Measurements from ENCODE around the gene CEMIP2. TPM values are rescaled to one million over a fixed set of nuclear protein-coding genes. Genes with fewer than 3 reads are reported as not detected.
"Not testable (repeated sequence)": the region's sequence is repeated elsewhere in the genome, so short reads cannot be mapped to it uniquely, and the experiment has no call there.

CEMIP2 gene
- total RNA-seq, 1 donor from 2014 or later: 139 TPM

GRCh38 chr9:71663931-71664459 is 104.3 kb downstream of the CEMIP2 start:
- Histone ChIP-seq H3K9ac (ENCODE audit: low read length) (no peak overlapping the region), H3K4me2 (ENCODE audit: low read length) (peak overlapping the region; percentile 57), H2AFZ (ENCODE audit: low read depth, low read length) (no peak overlapping the region), H3K4me1 (ENCODE audit: insufficient read depth, low read length) (peaks cover 6% of the 10 kb centered on the region), H4K20me1 (ENCODE audit: insufficient read depth, low read length) (no peaks in the 10 kb centered on the region), H3K4me3 (ENCODE audit: insufficient read depth, low read depth, low read length) (no peak overlapping the region), H3K36me3 (ENCODE audit: insufficient read depth, low read length) (no peaks in the 10 kb centered on the region), H3K9me3 (ENCODE audit: insufficient read depth, low read depth, low read length) (no peaks in the 10 kb centered on the region), H3K79me2 (ENCODE audit: insufficient read depth, low read length) (no peaks in the 10 kb centered on the region), H3K27ac (ENCODE audit: low read depth, low read length) (peak overlapping the region; percentile 18), H3K27me3 (ENCODE audit: insufficient read depth, low read length) (no peaks in the 10 kb centered on the region)
- H3K27ac Mint-ChIP-seq (ENCODE audit: unreplicated experiment): peak overlapping the region; percentile 67
- TF ChIP-seq EZH2 (IDR thresholded peaks at IDR 0.05; ENCODE audit: insufficient read depth, low read length): no peak
- TF ChIP-seq, protein P1, sequence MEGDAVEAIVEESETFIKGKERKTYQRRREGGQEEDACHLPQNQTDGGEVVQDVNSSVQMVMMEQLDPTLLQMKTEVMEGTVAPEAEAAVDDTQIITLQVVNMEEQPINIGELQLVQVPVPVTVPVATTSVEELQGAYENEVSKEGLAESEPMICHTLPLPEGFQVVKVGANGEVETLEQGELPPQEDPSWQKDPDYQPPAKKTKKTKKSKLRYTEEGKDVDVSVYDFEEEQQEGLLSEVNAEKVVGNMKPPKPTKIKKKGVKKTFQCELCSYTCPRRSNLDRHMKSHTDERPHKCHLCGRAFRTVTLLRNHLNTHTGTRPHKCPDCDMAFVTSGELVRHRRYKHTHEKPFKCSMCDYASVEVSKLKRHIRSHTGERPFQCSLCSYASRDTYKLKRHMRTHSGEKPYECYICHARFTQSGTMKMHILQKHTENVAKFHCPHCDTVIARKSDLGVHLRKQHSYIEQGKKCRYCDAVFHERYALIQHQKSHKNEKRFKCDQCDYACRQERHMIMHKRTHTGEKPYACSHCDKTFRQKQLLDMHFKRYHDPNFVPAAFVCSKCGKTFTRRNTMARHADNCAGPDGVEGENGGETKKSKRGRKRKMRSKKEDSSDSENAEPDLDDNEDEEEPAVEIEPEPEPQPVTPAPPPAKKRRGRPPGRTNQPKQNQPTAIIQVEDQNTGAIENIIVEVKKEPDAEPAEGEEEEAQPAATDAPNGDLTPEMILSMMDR (IDR thresholded peaks at IDR 0.05; ENCODE audit: insufficient read depth, low read depth, low read length): no peak
- no peaks in the 10 kb centered on the region for H3K27me3 Mint-ChIP-seq (ENCODE audit: low read depth, unreplicated experiment)
- H3K36me3 Mint-ChIP-seq (ENCODE audit: low read depth, unreplicated experiment): peaks cover 3% of the 10 kb centered on the region
- H3K9me3 Mint-ChIP-seq (ENCODE audit: unreplicated experiment): peaks cover under 1% of the 10 kb centered on the region
- FAIRE-seq (no peak), DNase-seq (ENCODE audit: low read depth) (peak; percentile 67)
- H3K4me3 Mint-ChIP-seq (ENCODE audit: unreplicated experiment): no peak overlapping the region
- H3K4me1 Mint-ChIP-seq (ENCODE audit: low read depth, unreplicated experiment): peaks cover 20% of the 10 kb centered on the region

DNA sequence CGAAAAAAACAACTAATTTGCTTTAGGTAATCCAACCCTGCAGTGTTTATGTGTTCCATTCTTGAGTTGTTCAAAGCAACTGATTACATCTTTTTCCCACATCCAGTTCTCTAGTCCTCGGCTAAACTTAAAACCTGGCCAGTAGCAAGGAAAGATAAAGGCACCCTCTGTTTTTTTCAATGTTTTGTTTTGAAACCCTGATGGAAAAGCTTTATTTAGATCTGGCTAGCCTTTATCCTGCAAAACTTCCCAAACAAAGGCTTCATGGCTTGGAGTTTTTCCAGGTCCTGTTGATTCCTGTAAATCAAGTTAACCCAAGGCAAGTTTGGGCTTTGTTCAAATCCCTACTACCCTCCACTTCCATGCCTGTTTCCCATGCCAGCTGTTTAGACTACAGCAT is 105.1 kb downstream of the CEMIP2 start:
- peak; percentile 23 for FAIRE-seq
- H3K27ac Mint-ChIP-seq (ENCODE audit: unreplicated experiment): no peak overlapping the region
- H3K4me3 Mint-ChIP-seq (ENCODE audit: unreplicated experiment): no peak overlapping the region
- no peaks in the 10 kb centered on the region for H3K36me3 Mint-ChIP-seq (ENCODE audit: low read depth, unreplicated experiment)
- Histone ChIP-seq H3K79me2 (ENCODE audit: insufficient read depth, low read length) (no peaks in the 10 kb centered on the region), H2AFZ (ENCODE audit: low read depth, low read length) (no peak overlapping the region), H3K27me3 (ENCODE audit: insufficient read depth, low read length) (no peaks in the 10 kb centered on the region), H3K9me3 (ENCODE audit: insufficient read depth, low read depth, low read length) (no peaks in the 10 kb centered on the region), H3K9ac (ENCODE audit: low read length) (no peak overlapping the region), H3K4me2 (ENCODE audit: low read length) (peak overlapping the region; percentile 57), H3K27ac (ENCODE audit: low read depth, low read length) (no peak overlapping the region), H4K20me1 (ENCODE audit: insufficient read depth, low read length) (no peaks in the 10 kb centered on the region), H3K4me1 (ENCODE audit: insufficient read depth, low read length) (peaks cover 6% of the 10 kb centered on the region), H3K4me3 (ENCODE audit: insufficient read depth, low read depth, low read length) (no peak overlapping the region), H3K36me3 (ENCODE audit: insufficient read depth, low read length) (no peaks in the 10 kb centered on the region)
- no peaks in the 10 kb centered on the region for H3K27me3 Mint-ChIP-seq (ENCODE audit: low read depth, unreplicated experiment)
- TF ChIP-seq, protein P1 (IDR thresholded peaks at IDR 0.05; ENCODE audit: insufficient read depth, low read depth, low read length): no peak
- TF ChIP-seq EZH2 (IDR thresholded peaks at IDR 0.05; ENCODE audit: insufficient read depth, low read length): no peak
- DNase-seq (ENCODE audit: low read depth): peak; percentile 55
- peaks cover 20% of the 10 kb centered on the region for H3K4me1 Mint-ChIP-seq (ENCODE audit: low read depth, unreplicated experiment)
- H3K9me3 Mint-ChIP-seq (ENCODE audit: unreplicated experiment): no peaks in the 10 kb centered on the region

- DNase-seq (ENCODE audit: low read depth): no peak
- Histone ChIP-seq H3K4me3 (ENCODE audit: insufficient read depth, low read depth, low read length) (no peak overlapping the region), H3K9me3 (ENCODE audit: insufficient read depth, low read depth, low read length) (no peaks in the 10 kb centered on the region), H3K27me3 (ENCODE audit: insufficient read depth, low read length) (no peaks in the 10 kb centered on the region), H3K9ac (ENCODE audit: low read length) (no peak overlapping the region), H3K27ac (ENCODE audit: low read depth, low read length) (no peak overlapping the region), H3K4me2 (ENCODE audit: low read length) (no peak overlapping the region), H3K79me2 (ENCODE audit: insufficient read depth, low read length) (no peaks in the 10 kb centered on the region), H4K20me1 (ENCODE audit: insufficient read depth, low read length) (no peaks in the 10 kb centered on the region), H3K36me3 (ENCODE audit: insufficient read depth, low read length) (no peaks in the 10 kb centered on the region), H2AFZ (ENCODE audit: low read depth, low read length) (no peak overlapping the region), H3K4me1 (ENCODE audit: insufficient read depth, low read length) (peaks cover 6% of the 10 kb centered on the region)
- Mint-ChIP-seq H3K9me3 (ENCODE audit: unreplicated experiment) (no peaks in the 10 kb centered on the region), H3K4me3 (ENCODE audit: unreplicated experiment) (no peak overlapping the region), H3K36me3 (ENCODE audit: low read depth, unreplicated experiment) (no peaks in the 10 kb centered on the region), H3K27ac (ENCODE audit: unreplicated experiment) (no peak overlapping the region), H3K4me1 (ENCODE audit: low read depth, unreplicated experiment) (peaks cover 20% of the 10 kb centered on the region), H3K27me3 (ENCODE audit: low read depth, unreplicated experiment) (no peaks in the 10 kb centered on the region)
- no peak for TF ChIP-seq EZH2 (IDR thresholded peaks at IDR 0.05; ENCODE audit: insufficient read depth, low read length)
- TF ChIP-seq, protein P1 (IDR thresholded peaks at IDR 0.05; ENCODE audit: insufficient read depth, low read depth, low read length): no peak
- FAIRE-seq: no peak
Measured at GRCh38 chr9:71662082-71662481, 106.2 kb downstream of the CEMIP2 start.

GRCh38 chr9:71657276-71657675 is 111.0 kb downstream of the CEMIP2 start:
- not testable (repeated sequence) for DNase-seq (ENCODE audit: low read depth); H3K4me3 ChIP-seq (ENCODE audit: insufficient read depth, low read depth, low read length); H3K27me3 ChIP-seq (ENCODE audit: insufficient read depth, low read length); H3K27ac ChIP-seq (ENCODE audit: low read depth, low read length); H3K9me3 Mint-ChIP-seq (ENCODE audit: unreplicated experiment); H3K36me3 ChIP-seq (ENCODE audit: insufficient read depth, low read length); H3K4me3 Mint-ChIP-seq (ENCODE audit: unreplicated experiment); FAIRE-seq; H3K4me1 ChIP-seq (ENCODE audit: insufficient read depth, low read length); H3K4me1 Mint-ChIP-seq (ENCODE audit: low read depth, unreplicated experiment); H3K79me2 ChIP-seq (ENCODE audit: insufficient read depth, low read length); H4K20me1 ChIP-seq (ENCODE audit: insufficient read depth, low read length); H3K27ac Mint-ChIP-seq (ENCODE audit: unreplicated experiment); H3K9me3 ChIP-seq (ENCODE audit: insufficient read depth, low read depth, low read length); H3K9ac ChIP-seq (ENCODE audit: low read length); H3K4me2 ChIP-seq (ENCODE audit: low read length); H3K27me3 Mint-ChIP-seq (ENCODE audit: low read depth, unreplicated experiment); H2AFZ ChIP-seq (ENCODE audit: low read depth, low read length); H3K36me3 Mint-ChIP-seq (ENCODE audit: low read depth, unreplicated experiment)

Data from astrocyte (in vitro differentiated cells and primary cell).